GM21737 (cell line): ENCODE data around the gene SGCA.

Experiments
- ATAC-seq: cut with Tn5 transposase; IDR thresholded peaks from one replicate; pipeline ENCODE4 v1.9.1; 2021; ENCODE audit warnings: mild to moderate bottlenecking, moderate library complexity; ENCODE audit not compliant: unreplicated experiment

SGCA gene

GRCh38 chr17:50134206-50135110 lies 31.3 kb upstream of the SGCA start:
- no peak for ATAC-seq

GRCh38 chr17:50135316-50136095 lies 30.3 kb upstream of the SGCA start:
- ATAC-seq, result no peak

GRCh38 chr17:50136096-50136687 lies 29.6 kb upstream of the SGCA start:
- no peak for ATAC-seq

GRCh38 chr17:50137042-50137441 lies 28.8 kb upstream of the SGCA start:
- no peak for ATAC-seq

- ATAC-seq, result no peak
These were observed 26.5 kb upstream of the SGCA start for GRCh38 chr17:50139185-50139783.

GRCh38 chr17:50139950-50140885 lies 25.6 kb upstream of the SGCA start:
- ATAC-seq, result no peak

- no peak for ATAC-seq
These were observed 24.6 kb upstream of the SGCA start for GRCh38 chr17:50141026-50141744.

GRCh38 chr17:50141745-50142110 lies 24.1 kb upstream of the SGCA start:
- no peak for ATAC-seq

GRCh38 chr17:50143461-50144176 lies 22.2 kb upstream of the SGCA start:
- no peak for ATAC-seq

GRCh38 chr17:50144355-50144754 lies 21.4 kb upstream of the SGCA start:
- no peak for ATAC-seq

- no peak for ATAC-seq
These were observed 20.8 kb upstream of the SGCA start for GRCh38 chr17:50144845-50145531.

- no peak for ATAC-seq
These were observed 20.1 kb upstream of the SGCA start for GRCh38 chr17:50145532-50146229.

GRCh38 chr17:50146230-50146926 lies 19.4 kb upstream of the SGCA start:
- ATAC-seq, result no peak

- ATAC-seq, result no peak
These were observed 18.7 kb upstream of the SGCA start for GRCh38 chr17:50146927-50147665.

- no peak for ATAC-seq
These were observed 18.0 kb upstream of the SGCA start for GRCh38 chr17:50147841-50148225.
